ENCODE results near the gene CPS1. TPM values are rescaled to one million over a fixed set of nuclear protein-coding genes. Genes with fewer than 3 reads are reported as not detected.

CPS1 gene
- total RNA-seq, 1 donor from 2014 or later, result 0.75 TPM

GRCh38 chr2:210707900-210708299 is 151.5 kb downstream of the CPS1 start:
- DNase-seq (no peak), ATAC-seq (ENCODE audit: low read depth) (no peak)
- no peak overlapping the region for H3K4me3 Mint-ChIP-seq
- no peaks in the 10 kb centered on the region for H3K9me3 Mint-ChIP-seq
- ChIA-PET CTCF (no interaction called here), POLR2A (no interaction called here)
- H3K27ac Mint-ChIP-seq, result no peak overlapping the region
- no peaks in the 10 kb centered on the region for H3K27me3 Mint-ChIP-seq
- intact Hi-C loops (cut with micrococcal nuclease), result no loop called here
- no peak for TF ChIP-seq CTCF (IDR thresholded peaks at IDR 0.05)
- no peaks in the 10 kb centered on the region for H3K4me1 Mint-ChIP-seq
- no peaks in the 10 kb centered on the region for H3K36me3 Mint-ChIP-seq (ENCODE audit: low read depth)

GRCh38 chr2:210713122-210713521 is 156.7 kb downstream of the CPS1 start:
- H3K4me1 Mint-ChIP-seq, result no peaks in the 10 kb centered on the region
- DNase-seq (no peak), ATAC-seq (ENCODE audit: low read depth) (no peak)
- TF ChIP-seq CTCF (IDR thresholded peaks at IDR 0.05), result no peak
- no peak overlapping the region for H3K4me3 Mint-ChIP-seq
- ChIA-PET CTCF (no interaction called here), POLR2A (no interaction called here)
- no peaks in the 10 kb centered on the region for H3K27me3 Mint-ChIP-seq
- intact Hi-C loops (cut with micrococcal nuclease), result no loop called here
- H3K27ac Mint-ChIP-seq, result no peak overlapping the region
- H3K36me3 Mint-ChIP-seq (ENCODE audit: low read depth), result no peaks in the 10 kb centered on the region
- no peaks in the 10 kb centered on the region for H3K9me3 Mint-ChIP-seq

GRCh38 chr2:210715560-210716082 is 159.2 kb downstream of the CPS1 start:
- H3K27me3 Mint-ChIP-seq, result no peaks in the 10 kb centered on the region
- H3K27ac Mint-ChIP-seq, result no peak overlapping the region
- no peaks in the 10 kb centered on the region for H3K4me1 Mint-ChIP-seq
- DNase-seq (no peak), ATAC-seq (ENCODE audit: low read depth) (no peak)
- TF ChIP-seq CTCF (IDR thresholded peaks at IDR 0.05), result no peak
- H3K4me3 Mint-ChIP-seq, result no peak overlapping the region
- H3K36me3 Mint-ChIP-seq (ENCODE audit: low read depth), result no peaks in the 10 kb centered on the region
- CTCF ChIA-PET, result no interaction called here
- H3K9me3 Mint-ChIP-seq, result no peaks in the 10 kb centered on the region
- POLR2A ChIA-PET, result no interaction called here
- intact Hi-C loops (cut with micrococcal nuclease), result no loop called here

- Mint-ChIP-seq H3K4me1 (no peaks in the 10 kb centered on the region), H3K27me3 (no peaks in the 10 kb centered on the region), H3K9me3 (no peaks in the 10 kb centered on the region), H3K4me3 (no peak overlapping the region), H3K27ac (no peak overlapping the region), H3K36me3 (ENCODE audit: low read depth) (no peaks in the 10 kb centered on the region)
- TF ChIP-seq CTCF (IDR thresholded peaks at IDR 0.05), result no peak
- no peak for DNase-seq
- ATAC-seq (ENCODE audit: low read depth), result no peak
- ChIA-PET POLR2A (no interaction called here), CTCF (no interaction called here)
- intact Hi-C loops (cut with micrococcal nuclease), result no loop called here
These were observed 162.1 kb downstream of the CPS1 start for GRCh38 chr2:210718503-210718902.

- no peak for TF ChIP-seq CTCF (IDR thresholded peaks at IDR 0.05)
- POLR2A ChIA-PET, result no interaction called here
- H3K4me1 Mint-ChIP-seq, result no peaks in the 10 kb centered on the region
- intact Hi-C loops (cut with micrococcal nuclease), result no loop called here
- H3K36me3 Mint-ChIP-seq (ENCODE audit: low read depth), result no peaks in the 10 kb centered on the region
- H3K4me3 Mint-ChIP-seq, result no peak overlapping the region
- H3K9me3 Mint-ChIP-seq, result no peaks in the 10 kb centered on the region
- no peaks in the 10 kb centered on the region for H3K27me3 Mint-ChIP-seq
- DNase-seq (no peak), ATAC-seq (ENCODE audit: low read depth) (no peak)
- H3K27ac Mint-ChIP-seq, result no peak overlapping the region
- CTCF ChIA-PET, result no interaction called here
These were observed 165.7 kb downstream of the CPS1 start for GRCh38 chr2:210722092-210722491.

Data from activated B cell treated with CpG ODN at 0.5 μM for 24 hours (primary cell).